Activated CD4-positive, alpha-beta T cell treated with anti-CD3 and anti-CD28 coated beads for 24 hours (primary cell): ENCODE data around the gene CRTC1.

ENCODE experiments used
- DNase-seq, 2 donors: peaks; one replicate each; pipeline ENCODE4 v3.0.0-alpha.2; 2020; ENCODE audit warnings: low read depth in 2 of 2

The CRTC1 gene

GRCh38 chr19:18781047-18781600 lies 97.6 kb downstream of the CRTC1 start:
- DNase-seq = no peak

GRCh38 chr19:18781885-18782527 lies 98.5 kb downstream of the CRTC1 start:
- no peak for DNase-seq

GRCh38 chr19:18782559-18783225 lies 99.2 kb downstream of the CRTC1 start:
- DNase-seq = no peak

GRCh38 chr19:18783958-18784785 lies 100.7 kb downstream of the CRTC1 start:
- DNase-seq = no peak

GRCh38 chr19:18784786-18785120 lies 101.3 kb downstream of the CRTC1 start:
- DNase-seq = no peak

- peak; percentile 38 to 76 for DNase-seq
These were observed 102.0 kb downstream of the CRTC1 start for GRCh38 chr19:18785179-18786124.

- DNase-seq = no peak
These were observed 105.3 kb downstream of the CRTC1 start for GRCh38 chr19:18788529-18789421.

GRCh38 chr19:18789422-18789869 lies 106.0 kb downstream of the CRTC1 start:
- DNase-seq = no peak

- DNase-seq = peak; percentile 6 to 21
These were observed 106.5 kb downstream of the CRTC1 start for GRCh38 chr19:18789883-18790565.

GRCh38 chr19:18790566-18791314 lies 107.3 kb downstream of the CRTC1 start, which contains the start of gene COMP:
COMP (minus strand) TSS chr19:18791305; CDS start chr19:18791269, 36 bp downstream.
- DNase-seq = no peak

GRCh38 chr19:18791315-18791678 lies 107.8 kb downstream of the CRTC1 start:
- no peak for DNase-seq

GRCh38 chr19:18792661-18793060 lies 109.2 kb downstream of the CRTC1 start:
- no peak for DNase-seq

- no peak for DNase-seq
These were observed 109.9 kb downstream of the CRTC1 start for GRCh38 chr19:18793144-18794028.

- no peak for DNase-seq
These were observed 110.5 kb downstream of the CRTC1 start for GRCh38 chr19:18794029-18794313.

- DNase-seq = no peak
These were observed 111.2 kb downstream of the CRTC1 start for GRCh38 chr19:18794692-18795091.

- no peak for DNase-seq
These were observed 112.1 kb downstream of the CRTC1 start for GRCh38 chr19:18795540-18795939.

- no peak for DNase-seq
These were observed 112.8 kb downstream of the CRTC1 start for GRCh38 chr19:18796239-18796638.
